OCI-LY1 (cell line): Measurements from ENCODE around the gene TBL1X.

Experiments used
- CTCF ChIP-seq: fragments of 200-600 bp; sonication (generic), shearing (Covaris generic); IDR thresholded peaks from 2 replicates; pipeline ENCODE4 v1.5.1; 2017; ENCODE audit warnings: mild to moderate bottlenecking, antibody characterized with exemption, low read length, moderate library complexity, mixed read lengths
- EZH2 ChIP-seq: fragments of 200-600 bp; sonication (generic), shearing (Covaris generic); IDR thresholded peaks from 2 replicates; pipeline ENCODE4 v1.8.0; 2017; ENCODE audit warnings: borderline replicate concordance, mixed run types, mild to moderate bottlenecking, antibody characterized with exemption, low read length, moderate library complexity, mixed read lengths

GRCh38 chrX:9443327-9443726 is 21.5 kb upstream of the TBL1X start:
- TF ChIP-seq CTCF (no peak), EZH2 (no peak)
